GM21423 (cell line): ENCODE results near the gene SPG21.
"Not testable (repeated sequence)": the region's sequence is repeated elsewhere in the genome, so short reads cannot be mapped to it uniquely, and the experiment has no call there.

ENCODE experiments used
- ATAC-seq: cut with Tn5 transposase; IDR thresholded peaks from one replicate; pipeline ENCODE4 v1.9.1; 2021; ENCODE audit warnings: mild to moderate bottlenecking, moderate library complexity; ENCODE audit not compliant: unreplicated experiment

The SPG21 gene, protein sequence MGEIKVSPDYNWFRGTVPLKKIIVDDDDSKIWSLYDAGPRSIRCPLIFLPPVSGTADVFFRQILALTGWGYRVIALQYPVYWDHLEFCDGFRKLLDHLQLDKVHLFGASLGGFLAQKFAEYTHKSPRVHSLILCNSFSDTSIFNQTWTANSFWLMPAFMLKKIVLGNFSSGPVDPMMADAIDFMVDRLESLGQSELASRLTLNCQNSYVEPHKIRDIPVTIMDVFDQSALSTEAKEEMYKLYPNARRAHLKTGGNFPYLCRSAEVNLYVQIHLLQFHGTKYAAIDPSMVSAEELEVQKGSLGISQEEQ

GRCh38 chr15:64989416-64990167 is at the start of gene SPG21:
SPG21 (minus strand) TSS chr15:64989914; CDS start chr15:64983569, 6,345 bp downstream.
- peak; percentile 94 for ATAC-seq

DNA sequence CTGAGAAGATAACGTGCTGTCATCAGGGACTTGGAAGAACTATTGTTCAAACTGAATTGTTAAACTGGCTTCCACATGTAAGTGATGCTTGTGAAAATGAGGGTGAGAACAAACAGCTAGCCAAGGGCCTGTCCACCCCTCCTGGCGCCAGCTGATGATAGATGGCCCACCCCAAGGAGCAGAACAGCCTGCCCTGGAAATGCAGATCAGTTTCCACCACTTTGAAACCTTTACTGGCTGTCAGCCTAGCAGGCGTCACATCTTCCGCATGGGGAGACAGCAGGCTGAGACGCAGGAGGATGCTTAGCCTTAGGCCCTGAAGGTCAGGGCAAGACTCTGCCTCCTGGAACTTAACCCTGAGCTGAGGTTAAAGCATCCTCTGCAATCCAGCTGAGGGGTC is 49.1 kb upstream of the SPG21 start:
- no peak for ATAC-seq

DNA sequence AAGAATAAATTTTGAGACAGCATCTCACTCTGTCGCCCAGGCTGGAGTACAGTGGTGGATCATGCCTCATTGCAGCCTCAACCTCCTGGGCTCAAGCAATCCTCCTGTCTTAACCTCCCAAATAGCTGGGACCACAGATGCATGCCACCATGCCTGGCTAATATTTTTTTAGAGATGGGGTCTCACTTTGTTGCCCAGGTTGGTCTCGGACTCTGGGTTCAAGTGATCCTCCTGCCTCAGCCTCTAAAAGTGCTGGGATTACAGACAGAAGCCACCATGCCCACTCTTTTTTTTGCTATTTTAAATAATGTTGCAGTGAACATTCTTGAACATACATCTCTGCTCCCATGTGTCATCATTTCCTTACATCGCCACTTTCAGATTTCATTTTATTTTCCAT is 48.7 kb upstream of the SPG21 start:
- ATAC-seq, result no peak

GRCh38 chr15:65037309-65037708 is 47.6 kb upstream of the SPG21 start:
- ATAC-seq, result no peak

GRCh38 chr15:65034719-65035118 is 45.0 kb upstream of the SPG21 start:
- no peak for ATAC-seq

- ATAC-seq, result no peak
Measured at GRCh38 chr15:65033659-65034269, 44.0 kb upstream of the SPG21 start.

DNA sequence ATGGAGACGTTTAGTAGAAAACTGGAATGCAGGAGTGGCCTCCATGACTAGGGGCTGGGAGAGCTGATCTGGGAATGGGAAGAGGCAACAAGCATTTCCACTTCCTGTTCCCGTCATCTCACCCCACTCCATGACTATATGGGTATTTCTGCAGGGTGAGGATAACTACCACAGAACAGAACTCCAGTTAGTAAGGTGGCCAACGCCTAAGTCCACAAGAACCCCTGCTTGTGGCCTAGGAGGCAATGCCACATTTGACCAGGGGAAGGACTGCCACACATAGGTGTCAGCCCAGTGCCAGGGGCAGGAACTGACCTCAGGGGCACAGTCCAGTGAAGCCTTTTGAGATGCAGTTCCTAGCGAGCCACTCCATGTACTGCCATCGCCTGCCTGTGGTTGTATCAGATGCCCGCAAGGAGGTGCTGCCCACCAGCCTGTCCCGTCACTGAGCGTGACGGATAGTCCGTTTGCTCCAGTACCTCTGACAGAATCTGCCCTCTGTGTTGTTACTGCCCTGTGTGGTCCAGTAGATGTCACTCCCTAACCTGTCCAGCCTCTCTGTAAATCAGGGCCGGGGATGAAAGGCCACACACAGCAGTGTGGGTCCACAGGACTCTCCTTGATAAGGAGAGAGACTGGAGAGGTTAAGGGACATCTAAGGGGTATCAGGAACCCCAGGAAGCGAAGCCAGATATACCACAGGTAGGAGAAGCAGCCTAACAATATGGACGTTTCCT is 43.3 kb upstream of the SPG21 start:
- no peak for ATAC-seq

GRCh38 chr15:65029736-65030208 is 40.1 kb upstream of the SPG21 start:
- no peak for ATAC-seq

GRCh38 chr15:65028921-65029735 is 39.4 kb upstream of the SPG21 start, which contains the start of gene MTFMT:
MTFMT (minus strand) TSS chr15:65029639; CDS start chr15:65029613, 26 bp downstream.
- ATAC-seq, result peak; percentile 84

DNA sequence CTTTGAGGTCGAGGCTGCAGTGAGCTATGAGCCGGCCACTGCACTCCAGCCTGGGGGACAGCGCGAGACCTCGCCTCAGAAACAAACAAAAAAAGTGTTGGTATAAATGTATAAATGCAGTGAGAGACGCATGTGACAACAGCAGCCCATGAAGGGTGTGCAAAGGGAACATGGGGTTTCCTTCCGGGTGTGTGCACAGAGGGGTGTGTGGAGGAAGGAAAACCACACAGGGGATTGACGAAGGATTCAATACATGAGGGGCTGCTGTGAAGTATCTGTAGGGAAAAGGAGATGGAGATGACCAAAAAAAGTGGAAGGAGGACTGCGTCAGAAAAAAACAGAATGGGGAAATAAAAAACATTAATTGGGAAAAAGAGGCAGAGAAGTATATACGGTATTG is 38.6 kb upstream of the SPG21 start:
- ATAC-seq, result no peak

- ATAC-seq, result no peak
Measured at GRCh38 chr15:65027593-65027992, 37.9 kb upstream of the SPG21 start.

DNA sequence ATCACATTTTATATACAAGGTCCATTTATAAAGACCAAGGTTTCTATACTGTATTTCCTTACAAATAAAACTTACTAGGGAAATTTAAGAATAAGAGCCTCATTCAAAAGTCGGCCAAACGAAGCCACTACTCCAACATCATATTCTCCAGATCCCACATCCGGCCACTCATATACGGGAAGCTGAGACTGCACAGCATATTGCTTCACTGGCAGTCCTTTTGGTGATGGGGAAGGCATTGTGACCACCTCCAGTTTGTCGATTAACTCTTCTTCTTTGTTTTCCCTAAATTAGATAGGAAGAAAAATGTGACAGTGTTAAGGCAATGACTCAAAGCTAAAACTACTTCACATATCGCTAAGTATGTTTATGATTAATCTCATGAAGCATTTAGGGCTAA is 37.0 kb upstream of the SPG21 start:
- ATAC-seq, result no peak

GRCh38 chr15:65021488-65021887 is 31.8 kb upstream of the SPG21 start:
- no peak for ATAC-seq

GRCh38 chr15:65020419-65020818 is 30.7 kb upstream of the SPG21 start:
- no peak for ATAC-seq

GRCh38 chr15:65011198-65011597 is 21.5 kb upstream of the SPG21 start:
- not testable (repeated sequence) for ATAC-seq

DNA sequence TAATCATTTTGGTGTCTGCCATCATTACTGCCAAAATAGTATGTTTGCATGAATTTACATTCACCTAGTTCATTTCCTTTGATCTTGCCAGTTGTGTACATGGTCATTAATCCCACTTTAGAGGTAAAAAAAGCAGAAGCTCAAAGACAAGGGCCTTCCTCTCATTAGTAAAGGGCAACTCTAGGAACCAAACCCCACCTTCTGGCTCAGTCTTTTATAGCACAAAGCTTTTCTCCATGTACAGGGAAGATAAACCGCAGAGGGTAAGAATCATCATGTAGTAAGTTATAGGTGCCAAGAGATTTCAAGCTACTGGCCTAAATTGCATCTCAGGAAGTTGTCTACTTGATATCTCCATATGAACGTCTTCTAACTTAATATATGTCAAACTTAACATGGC is 19.3 kb upstream of the SPG21 start:
- ATAC-seq, result no peak

DNA sequence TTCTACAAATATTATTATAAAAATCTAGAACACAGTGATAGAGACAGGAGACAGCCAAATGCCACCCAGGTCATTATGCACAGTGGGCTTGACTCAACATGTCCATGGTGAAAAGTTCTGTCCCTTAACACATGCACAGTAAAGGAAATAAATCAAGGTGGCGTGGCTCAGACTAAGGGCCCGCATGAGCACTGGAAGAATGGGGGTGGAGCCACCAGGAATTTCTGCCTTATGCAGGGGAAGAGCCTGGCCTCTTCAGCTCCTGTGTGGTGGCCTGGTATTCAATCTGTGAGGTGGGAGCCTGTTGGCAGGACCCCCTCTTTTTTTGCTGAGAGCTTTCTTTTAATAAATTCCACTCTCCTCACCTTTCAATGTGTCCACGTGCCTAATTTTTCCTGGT is 17.2 kb upstream of the SPG21 start:
- ATAC-seq, result no peak

- ATAC-seq, result no peak
Measured at GRCh38 chr15:65004993-65005392, 15.3 kb upstream of the SPG21 start.

DNA sequence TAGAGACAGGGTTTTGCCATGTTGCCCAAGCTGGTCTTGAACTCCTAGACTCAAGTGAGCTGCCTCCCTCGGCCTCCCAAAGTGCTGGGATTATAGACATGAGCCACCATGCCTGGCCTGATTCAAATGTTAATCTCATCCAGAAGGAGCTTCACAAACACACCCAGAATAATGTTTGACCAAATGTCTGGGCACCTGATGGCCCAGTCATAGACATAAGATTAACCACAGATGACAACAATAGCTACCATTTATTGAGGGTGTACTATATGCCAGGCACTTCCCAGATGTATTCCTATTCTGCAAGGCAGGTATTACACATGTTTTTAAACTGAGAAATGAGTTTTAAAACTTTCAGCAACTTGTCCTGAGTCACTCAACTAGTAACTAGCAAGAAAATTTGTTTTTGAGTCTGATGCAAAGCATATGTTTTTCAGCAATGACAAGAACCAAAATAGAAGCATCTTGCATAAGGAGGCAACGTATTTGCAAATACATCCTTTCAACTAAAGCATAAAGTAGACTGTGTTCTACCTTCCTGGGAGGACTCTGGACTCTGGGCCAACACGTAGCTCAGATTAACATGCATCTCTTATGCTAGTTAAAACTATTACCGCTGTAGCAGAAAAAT is 8.1 kb upstream of the SPG21 start:
- ATAC-seq, result no peak

GRCh38 chr15:64997066-64997465 is 7.4 kb upstream of the SPG21 start:
- ATAC-seq, result no peak
